Epidermal melanocyte (primary cell): ENCODE data around the gene KCNRG.
"Not testable (repeated sequence)": the region's sequence is repeated elsewhere in the genome, so short reads cannot be mapped to it uniquely, and the experiment has no call there.

ENCODE experiments used
- DNase-seq: peaks from one replicate; pipeline ENCODE4 v3.0.0; 2011; ENCODE audit warnings: low spot score; ENCODE audit not compliant: insufficient read length

Gene KCNRG, protein sequence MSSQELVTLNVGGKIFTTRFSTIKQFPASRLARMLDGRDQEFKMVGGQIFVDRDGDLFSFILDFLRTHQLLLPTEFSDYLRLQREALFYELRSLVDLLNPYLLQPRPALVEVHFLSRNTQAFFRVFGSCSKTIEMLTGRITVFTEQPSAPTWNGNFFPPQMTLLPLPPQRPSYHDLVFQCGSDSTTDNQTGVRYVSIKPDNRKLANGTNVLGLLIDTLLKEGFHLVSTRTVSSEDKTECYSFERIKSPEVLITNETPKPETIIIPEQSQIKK

DNA sequence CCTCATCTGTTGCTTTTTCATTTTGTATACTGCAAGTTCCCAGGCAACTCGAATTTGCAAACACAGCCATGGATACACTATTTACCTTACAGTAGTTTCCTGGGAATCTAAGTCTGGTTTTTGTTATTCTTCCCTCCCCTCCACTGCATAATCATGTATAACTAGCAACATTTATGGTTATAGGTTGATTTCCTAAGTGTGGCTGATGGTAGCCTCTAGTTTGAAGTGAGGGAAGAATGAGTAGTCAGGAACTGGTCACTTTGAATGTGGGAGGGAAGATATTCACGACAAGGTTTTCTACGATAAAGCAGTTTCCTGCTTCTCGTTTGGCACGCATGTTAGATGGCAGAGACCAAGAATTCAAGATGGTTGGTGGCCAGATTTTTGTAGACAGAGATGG lies at the start of gene KCNRG:
Gene KCNRG, plus strand, starts transcription at position 187 of the 400 bp plus-strand sequence. Its CDS starts 50 bp downstream, at position 237.
- no peak for DNase-seq

DNA sequence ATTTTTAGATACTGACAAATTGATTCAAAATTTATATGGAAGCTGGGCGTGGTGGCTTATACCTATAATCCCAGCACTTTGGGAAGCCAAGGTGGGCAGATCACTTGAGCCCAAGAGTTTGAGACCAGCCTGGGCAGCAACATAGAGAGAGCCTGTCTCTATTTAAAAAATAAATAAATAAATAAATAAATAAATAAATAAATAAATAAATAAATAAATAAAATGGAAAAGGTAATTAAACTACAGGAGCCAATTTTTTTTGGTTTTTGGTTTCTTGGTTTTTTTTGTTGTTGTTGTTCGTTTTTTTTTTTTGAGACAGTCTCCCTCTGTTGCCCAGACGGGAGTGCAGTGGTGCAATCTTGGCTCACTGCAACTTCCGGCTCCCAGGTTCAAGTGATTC lies 47.8 kb upstream of the KCNRG start:
- DNase-seq: no peak

DNA sequence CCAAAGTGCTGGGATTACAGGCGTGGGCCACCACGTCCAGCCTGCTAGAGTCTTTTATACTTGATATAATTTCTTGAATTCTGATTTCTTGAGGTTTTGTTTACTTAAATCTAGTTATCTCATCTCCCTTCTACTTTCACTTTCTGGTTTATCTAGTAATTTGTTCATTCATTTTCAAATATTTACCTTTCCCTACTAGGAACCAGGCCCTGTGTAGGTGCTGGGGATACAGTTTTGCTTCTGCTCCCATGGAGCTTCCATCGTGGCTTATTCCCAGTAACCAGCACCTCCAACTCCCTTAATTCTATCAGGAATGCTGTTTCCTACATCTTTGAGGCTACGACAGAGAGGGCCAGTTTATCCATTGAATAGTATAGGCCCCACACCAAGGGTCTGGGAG lies 42.5 kb upstream of the KCNRG start:
- DNase-seq: no peak

DNA sequence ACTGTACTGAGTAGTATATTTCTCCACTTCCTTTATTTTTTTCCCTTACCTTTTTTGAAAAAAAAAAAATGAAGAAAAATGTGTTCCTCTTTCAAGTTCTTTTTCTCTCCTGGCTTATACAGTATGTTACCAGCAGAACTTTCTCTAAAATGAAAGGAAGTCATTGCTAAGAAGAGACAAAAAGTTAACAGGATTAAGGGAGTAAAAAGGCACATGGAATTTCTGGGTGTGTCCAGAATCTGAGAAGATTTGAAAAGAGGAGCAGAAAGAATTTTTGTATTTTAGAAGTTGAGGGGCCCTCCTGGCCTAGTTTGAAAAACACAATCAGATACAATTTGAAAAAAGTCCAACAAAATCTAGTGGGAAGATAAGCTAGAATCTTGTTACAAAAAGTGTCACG lies 39.4 kb upstream of the KCNRG start:
- DNase-seq: no peak

DNA sequence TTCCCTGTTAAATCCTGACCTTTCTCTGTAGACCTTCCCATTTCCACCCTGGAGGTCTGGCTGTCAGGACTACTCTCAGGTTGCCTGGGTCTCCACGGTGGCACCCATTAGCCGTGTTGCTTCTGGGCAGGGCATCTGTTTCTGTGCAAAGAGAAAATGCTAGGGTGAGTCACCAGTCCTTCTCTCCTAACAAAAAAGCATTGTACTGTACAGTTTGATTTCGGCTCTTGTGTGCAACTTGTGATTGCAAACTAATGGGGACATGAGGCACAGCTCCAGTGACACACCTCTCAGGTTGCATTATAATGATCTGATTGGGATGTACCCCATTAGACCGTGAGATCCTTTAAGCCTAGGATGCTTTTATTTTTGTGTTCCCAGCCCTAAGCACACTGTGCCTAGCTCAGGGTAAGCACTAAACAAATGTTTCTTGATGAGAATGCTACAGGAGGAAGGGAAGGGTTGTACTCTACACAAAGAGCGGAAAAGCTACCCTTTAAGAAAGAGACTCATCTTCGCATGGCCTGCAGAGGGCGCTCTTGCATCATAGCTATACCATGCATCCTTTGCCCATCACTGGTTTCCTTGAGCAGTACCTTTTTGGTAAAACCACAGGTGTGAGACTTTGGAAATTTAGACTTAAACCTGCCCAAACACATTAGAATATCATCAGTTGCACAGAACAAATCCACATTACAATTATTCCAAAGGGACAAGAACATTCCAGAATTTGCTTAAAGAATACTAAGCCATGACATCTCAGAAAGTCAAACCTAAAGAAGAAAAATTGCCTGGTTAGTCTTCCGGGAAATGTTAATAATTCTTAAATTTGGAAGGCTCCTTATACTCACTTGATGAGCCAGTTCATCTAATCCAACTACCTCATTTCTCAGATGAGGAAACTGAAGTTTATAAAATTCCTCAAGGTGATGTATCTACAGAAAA lies 38.7 kb upstream of the KCNRG start:
- peak; percentile 66 for DNase-seq

DNA sequence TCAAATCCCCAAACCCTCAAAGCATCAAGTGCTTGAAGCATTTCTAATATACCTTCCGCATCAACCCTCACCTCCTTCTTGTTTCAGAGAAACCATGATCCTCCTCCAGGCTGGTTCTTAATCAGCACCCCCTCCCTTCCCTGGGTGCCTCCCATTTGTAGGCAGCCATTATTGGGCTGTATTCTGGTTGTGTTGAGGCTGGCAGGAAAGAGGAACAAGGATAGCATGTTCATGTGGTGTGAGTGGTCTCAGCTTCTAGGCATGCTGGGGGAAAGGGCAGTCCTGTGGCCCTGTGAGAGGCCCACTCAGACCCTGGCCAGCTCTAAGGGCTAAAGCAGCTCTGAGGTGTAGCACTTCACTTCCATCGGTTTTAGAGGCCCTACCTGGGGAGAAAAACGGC lies 37.3 kb upstream of the KCNRG start:
- DNase-seq: no peak

DNA sequence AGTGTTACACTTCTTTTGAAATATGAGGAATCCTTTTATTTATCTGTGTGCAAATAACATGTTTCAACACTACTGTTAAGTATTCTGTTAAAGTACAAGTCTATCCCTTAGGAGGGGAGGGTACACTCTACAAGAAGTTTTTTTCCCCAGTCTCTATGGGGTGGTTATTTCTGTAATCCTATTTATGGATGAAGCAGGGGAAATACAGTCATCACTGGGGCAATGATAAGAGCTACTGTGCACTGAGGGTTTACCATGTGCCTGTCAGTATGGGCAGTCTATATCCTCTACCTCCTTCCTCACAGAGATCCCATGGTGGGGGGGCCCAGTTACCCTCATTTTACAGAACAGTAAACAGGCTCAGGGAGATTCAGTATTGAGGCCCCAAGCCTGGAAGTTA lies 35.0 kb upstream of the KCNRG start:
- no peak for DNase-seq

DNA sequence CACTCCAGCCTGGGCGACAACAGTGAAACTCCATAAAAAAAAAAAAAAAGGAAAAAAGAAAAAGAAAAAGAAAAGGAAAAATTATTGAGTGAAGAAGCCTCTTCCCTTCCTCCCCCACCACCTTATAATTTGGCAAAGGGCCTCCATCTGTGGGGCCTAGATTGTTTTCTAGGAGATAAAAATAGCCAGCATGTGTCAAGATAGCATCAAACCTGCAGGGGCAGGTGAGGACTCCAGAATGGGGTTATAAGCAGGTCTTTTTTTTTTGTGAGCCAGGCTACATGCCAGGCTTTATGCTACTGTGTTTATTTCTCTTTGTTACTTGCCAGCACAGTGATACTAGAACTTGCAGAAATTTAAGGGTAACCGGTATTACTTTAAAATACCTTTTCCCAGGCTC lies 30.1 kb upstream of the KCNRG start:
- no peak for DNase-seq

DNA sequence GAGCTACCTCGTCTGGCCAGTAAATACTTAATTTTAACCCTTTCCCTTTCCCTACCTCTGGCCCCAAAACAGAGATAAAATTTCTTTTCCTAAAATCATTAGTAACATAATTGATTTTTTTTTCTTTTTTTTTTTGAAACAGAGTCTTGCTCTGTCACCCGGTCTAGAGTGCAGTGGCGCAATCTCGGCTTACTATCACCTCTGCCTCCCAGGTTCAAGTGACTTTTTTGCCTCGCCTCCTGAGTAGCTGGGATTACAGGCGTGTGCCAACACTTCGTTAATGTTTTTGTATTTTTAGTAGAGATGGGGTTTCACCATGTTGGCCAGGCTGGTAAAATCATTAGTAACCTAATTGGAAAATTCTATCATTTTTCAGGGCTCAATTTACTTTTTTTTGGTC lies 28.8 kb upstream of the KCNRG start:
- no peak for DNase-seq

DNA sequence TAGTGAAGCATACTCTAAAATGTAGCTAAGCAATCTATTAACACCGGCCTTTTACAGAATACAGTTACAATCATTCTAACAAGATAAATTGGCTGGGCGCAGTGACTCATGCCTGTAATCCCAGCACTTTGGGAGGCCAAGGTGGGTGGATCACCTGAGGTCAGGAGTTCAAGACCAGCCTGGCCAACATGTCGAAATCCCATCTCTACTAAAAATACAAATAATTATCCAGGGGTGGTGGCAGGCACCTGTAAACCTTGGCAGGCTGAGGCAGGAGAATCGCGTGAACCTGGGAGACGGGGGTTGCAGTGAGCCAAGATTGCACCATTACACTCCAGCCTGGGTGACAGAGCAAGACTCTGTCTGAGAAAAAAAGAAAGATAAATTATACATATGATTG lies 24.6 kb upstream of the KCNRG start:
- DNase-seq: not testable (repeated sequence)

DNA sequence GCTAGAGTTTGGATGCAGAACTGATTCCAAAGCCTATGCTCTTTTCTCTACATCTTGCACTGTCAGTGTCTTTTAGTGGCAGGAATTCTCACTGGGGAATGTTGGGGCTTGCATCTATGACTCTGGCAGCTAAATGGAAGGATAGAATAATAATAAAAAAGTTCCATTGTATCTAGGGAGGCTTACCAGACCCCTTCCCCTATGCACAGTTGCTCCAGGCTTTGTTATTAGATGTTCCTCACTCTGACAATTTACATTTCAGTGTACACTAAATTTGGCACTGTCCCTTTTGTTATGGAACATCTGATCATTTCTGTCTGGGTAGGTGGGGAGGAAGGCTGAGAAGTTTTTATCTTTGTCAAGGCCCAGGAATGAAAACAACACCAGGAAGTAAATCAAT lies 22.1 kb upstream of the KCNRG start:
- DNase-seq: no peak

DNA sequence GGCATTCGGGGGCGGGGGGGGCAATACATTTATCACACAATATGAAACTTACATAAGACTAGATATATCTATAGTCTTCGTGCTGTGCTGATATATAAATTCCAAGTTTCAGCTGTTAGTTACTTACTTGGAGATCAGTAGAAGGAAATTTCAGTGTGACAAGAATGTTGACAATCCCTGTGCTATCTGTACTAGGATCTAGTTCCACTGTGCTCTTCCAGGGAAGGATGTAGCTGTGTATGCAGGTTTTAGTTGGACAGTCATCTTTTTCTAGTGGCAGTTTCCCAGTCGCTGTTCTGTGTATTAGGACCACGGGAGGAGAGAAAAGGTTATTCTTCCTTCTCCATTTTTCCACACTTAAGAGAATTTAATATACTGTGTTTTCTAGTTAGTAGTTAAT lies 21.6 kb upstream of the KCNRG start:
- DNase-seq: no peak

DNA sequence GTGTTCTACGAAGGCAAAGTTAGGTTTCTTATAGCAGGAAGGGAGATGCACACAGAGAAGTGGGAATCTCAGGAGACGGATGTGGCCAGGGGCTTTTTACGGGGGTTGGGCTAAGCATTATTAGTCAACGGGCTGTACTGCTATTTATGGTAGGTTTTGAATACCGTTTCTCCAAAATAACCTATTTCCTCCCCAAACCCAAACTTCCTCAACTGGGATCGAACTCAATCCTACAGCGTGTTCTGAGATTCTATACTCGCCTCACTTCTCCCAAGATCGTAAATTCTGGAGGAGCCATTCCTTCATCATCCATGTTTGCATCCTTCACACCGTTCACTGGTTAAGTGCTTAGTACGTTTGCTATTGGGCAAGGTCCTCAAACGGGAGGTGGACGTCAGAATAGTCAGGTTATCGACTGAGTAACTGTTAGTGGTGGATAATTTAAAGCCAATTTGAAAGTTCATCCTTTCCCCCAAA lies 19.6 kb upstream of the KCNRG start:
- DNase-seq: no peak

DNA sequence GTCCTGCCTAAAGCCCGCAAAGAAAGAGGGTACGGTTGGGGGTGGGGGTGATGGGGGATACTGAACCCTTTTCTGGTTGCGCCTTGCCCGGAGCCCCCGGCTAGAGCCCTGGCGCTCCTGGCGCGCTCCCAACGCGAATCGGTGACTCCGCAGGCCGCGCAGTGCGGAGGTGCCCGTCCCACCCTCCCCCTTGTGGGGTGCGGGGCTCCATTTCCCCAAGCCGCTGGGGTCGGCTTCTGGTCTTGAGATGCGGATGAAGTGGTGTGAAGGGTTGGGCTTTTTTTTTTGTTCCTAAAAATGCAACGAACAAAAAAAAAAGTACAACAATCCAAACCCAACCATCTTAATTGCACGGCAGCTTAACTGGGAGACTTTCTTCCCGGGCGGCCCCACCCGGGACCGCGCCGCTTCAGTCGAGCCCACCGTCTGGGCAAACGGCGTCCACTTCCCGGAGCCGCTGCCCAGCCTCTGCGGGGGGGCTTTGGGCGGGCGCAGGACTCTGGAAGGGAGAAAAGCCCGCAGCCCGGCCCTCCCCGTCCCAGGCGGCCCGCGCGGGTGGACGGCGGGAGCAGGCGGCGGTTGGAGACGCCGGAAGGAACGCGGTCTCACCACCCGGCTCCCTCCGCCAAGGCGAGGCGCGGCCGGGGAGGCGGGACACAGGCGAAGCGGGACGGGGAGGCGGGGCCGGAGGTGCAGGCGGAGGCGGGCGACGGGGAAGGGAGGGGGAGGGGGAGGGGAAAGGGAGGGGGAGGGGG lies 18.9 kb upstream of the KCNRG start:
- peak; percentile 56 for DNase-seq

DNA sequence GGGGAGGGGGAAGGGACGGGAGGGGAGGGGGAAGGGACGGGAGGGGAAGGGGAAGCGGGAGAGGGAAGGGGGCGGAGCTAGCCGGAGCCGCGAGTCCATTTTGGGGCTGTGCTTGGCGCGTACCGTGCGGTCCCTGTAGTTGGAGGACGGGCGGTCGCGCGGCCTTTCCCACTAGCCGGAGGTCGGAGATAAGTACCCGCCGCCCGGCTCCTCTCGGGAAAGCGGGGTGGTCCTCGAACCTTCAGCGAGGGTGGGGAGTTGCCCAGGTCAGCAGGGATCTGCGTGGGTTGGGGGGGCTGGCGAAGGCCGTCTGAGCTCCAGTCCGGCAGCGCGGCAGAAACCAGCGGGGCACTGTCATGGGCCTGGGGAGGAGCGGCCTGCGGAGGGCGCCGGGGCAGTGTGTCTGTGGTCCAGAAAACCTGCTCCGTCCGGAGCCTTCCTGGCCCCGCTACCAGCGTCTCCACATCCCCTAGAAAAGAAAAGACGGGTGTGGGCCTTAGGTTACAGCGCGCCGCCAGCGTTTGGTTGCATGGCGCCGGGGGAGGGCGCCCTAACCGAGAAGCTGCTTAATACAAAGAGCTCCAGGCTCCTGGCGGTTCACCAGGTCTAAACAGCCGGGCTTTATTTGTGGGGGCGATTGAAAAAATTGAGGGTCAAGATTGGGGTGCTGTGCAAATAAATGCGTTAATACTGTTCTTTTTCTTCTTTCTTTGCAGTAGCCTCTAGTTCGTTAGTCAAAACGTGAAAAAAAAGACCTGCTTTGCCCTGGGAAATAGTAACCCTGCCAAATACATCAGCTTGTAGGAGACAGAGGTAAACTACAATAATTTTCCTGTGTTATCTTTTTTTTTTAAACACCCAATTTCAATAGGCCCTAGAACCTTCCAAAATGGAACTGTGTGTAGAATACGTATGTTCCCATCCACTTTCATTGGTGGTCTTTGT lies 18.0 kb upstream of the KCNRG start, which contains the start of gene TRIM13:
Gene TRIM13, plus strand, starts transcription at position 92 of the 945 bp plus-strand sequence. CDS start 14,899 bp downstream, outside the sequence.
- peak; percentile 60 for DNase-seq

DNA sequence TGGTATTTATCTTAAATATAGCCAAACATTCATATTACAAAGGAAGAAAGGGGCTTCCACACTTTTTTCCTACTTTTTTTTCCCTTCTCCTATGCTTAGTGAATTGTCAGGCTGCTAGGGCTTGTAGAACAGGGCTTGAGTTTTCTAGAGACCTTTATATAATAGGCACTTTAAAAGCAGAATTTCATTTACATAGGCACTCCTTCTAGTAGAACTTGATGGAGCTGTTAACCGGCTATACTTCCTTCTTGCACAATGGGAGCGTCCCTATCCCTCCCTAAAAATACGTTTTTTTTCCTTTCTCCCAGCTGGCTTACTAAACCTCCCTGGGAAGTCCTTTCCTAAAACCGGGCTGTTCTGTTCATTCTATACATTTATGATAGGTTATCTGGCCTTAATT lies 17.3 kb upstream of the KCNRG start:
- DNase-seq: no peak

DNA sequence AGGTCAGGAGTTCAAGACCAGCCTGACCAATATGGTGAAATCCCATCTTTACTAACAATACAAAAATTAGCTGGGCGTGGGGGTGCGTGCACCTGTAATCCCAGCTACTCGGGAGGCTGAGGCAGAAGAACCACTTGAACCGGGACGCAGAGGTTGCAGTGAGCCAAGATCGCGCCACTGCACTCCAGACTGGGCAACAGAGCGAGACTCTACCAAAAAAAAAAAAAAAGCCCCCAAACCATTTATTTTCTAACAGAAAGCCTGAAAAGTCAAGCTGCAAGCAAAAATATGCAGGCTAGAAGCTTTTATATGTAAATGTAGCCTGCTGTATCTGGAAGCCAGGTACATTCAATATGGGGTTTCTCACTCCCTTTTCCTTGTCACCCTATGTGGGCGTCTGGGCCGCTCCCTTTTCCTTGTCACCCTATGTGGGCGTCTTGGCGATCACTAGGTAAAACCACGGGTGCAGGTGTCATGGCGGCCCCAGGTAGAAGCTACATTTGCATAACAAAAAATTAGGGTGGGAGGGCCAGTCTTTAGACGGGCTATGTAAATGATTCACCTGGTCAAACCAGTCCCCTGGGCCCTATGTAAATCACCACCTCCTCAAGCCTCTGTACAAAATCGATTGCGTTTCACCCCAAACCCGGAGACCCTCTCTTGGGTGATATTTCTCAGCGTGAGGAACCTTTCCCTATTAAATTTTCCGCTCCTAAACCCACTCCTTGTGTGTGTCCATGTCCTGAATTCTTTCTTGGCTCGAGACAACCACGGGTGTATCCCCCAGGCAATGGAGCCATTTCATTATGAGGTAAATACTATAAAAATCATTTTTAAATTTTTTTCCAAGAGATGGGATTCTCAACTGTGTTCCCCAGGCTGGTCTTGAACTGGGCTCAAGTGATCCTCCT lies 16.3 kb upstream of the KCNRG start:
- no peak for DNase-seq

DNA sequence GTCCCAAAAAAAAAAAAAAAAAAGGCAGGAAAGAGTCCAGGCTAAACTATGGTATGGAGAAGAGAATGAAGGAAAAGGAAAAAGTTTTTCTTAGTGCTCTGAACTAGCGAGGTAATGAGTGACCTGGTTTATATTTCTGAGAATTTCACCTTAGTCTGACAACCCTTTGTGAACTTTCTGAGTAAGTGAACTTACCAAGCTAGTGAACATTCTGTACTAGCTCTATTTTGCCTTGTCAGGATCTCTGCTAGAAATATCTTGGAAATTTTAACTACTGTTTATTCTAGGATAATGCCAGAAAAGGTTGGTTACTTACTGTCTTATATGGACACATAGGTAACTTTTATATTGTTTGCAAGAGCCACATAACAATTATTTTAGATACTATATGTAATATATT lies 14.0 kb upstream of the KCNRG start:
- DNase-seq: no peak

DNA sequence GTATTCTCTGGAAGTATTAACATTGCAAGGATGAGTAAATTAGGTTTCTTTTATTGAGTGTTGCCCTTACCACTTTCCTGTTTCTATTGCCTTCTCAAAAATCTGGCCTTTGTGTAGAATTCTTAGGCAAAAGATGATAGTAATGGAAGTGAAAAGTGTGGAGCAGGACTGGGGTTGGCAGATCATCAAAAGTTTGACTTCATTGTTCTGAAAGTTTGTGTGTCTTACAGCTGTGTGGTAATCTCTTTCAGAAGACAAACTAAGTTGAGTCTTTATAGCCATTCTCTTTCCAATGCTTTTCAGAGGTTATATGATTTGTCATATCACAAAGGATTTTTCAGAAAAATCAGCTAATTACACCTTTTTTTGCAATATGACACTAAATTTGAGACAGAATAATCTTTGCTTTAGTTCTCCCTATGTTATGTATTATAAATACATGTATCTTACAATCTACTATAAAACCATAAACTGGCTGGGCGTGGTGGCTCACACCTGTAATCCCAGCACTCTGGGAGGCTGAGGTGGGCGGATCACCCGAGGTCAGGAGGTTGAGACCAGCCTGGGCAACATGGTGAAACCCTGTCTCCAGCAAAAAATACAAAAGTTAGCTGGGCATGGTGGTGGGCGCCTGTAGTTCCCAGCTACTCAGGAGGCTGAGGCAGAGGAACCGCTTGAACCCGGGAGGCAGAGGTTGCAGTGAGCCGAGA lies 8.7 kb upstream of the KCNRG start:
- DNase-seq: no peak
